ENCODE data around the gene PTX4. TPM values are rescaled to one million over a fixed set of nuclear protein-coding genes. Genes with fewer than 3 reads are reported as not detected.

The PTX4 gene
- total RNA-seq, 4 donors from 2014 or later, result not detected

DNA sequence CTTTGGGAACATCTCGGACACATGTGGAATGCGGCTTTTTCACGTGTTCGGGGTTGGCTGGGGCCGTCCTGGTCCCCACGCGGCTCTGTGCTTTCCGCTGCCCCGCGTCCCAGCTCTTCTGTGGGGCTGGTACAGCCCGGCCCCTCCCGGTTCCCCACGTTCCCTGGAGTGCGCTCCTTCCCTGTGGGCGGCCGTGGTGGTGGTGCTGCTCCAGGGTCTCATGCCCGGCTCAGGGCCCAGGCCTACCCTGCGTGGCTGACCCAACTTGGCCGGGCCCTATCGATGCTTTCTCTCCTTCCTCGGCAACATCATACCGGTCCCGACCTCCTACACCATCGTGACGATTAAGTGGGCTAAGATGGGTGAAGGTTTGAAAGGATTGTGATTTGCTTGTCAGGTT is 7.7 kb upstream of the PTX4 start:
- H3K27ac ChIP-seq, result no peak overlapping the region
- H3K9me3 ChIP-seq, result no peaks in the 10 kb centered on the region
- TF ChIP-seq CTCF (IDR thresholded peaks at IDR 0.05) (no peak), POLR2A (IDR thresholded peaks at IDR 0.05) (no peak)
- no peak for DNase-seq
- H3K36me3 ChIP-seq, result peaks cover 18 to 38% of the 10 kb centered on the region in 2 donors
- intact Hi-C loops (cut with DNase I), result no loop called here
- peaks cover 10 to 20% of the 10 kb centered on the region in 2 donors for H3K4me1 ChIP-seq
- no peaks in the 10 kb centered on the region for H3K27me3 ChIP-seq
- no peak overlapping the region for H3K4me3 ChIP-seq (replicated peaks in 1 of 3)
- 93 to 96% methylated on average over 25 of the region's 25 CpGs for WGBS, 2 donors

DNA sequence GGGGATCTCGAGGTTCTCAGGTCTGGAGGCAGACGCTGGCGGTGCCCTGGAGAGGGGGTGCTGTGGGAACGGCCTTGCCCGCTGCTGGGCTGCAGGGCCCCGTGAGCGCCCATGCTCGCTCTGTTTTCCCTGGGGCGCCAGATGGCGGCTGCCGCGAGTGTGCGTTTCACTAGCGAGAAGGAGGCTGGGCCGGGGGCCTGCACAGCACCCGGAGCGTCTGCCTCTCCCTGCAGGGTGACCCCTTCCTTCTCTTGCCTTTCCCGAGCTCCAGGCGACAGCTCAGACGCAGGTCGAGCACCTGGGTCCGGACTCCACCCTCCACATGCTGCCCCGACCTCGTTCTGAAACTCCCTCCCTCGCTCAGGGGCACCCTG is 7.1 kb upstream of the PTX4 start:
- no peak for TF ChIP-seq POLR2A (IDR thresholded peaks at IDR 0.05)
- TF ChIP-seq CTCF (IDR thresholded peaks at IDR 0.05), result no peak
- DNase-seq, result no peak
- Histone ChIP-seq H3K36me3 (peaks cover 12 to 32% of the 10 kb centered on the region in 2 donors), H3K4me1 (peaks cover 10 to 20% of the 10 kb centered on the region in 2 donors), H3K27me3 (no peaks in the 10 kb centered on the region), H3K9me3 (no peaks in the 10 kb centered on the region), H3K27ac (no peak overlapping the region), H3K4me3 (replicated peaks in 1 of 3) (no peak overlapping the region)
- intact Hi-C loops (cut with DNase I), result no loop called here
- WGBS, 2 donors, result 93 to 100% methylated on average over 10 to 18 of the region's 25 CpGs

GRCh38 chr16:1495211-1495888 is 6.6 kb upstream of the PTX4 start:
- Histone ChIP-seq H3K27ac (no peak overlapping the region), H3K4me3 (replicated peaks in 1 of 3) (no peak overlapping the region), H3K27me3 (no peaks in the 10 kb centered on the region), H3K36me3 (peaks cover 7 to 27% of the 10 kb centered on the region in 2 donors), H3K9me3 (no peaks in the 10 kb centered on the region), H3K4me1 (peaks cover 10 to 20% of the 10 kb centered on the region in 2 donors)
- intact Hi-C loops (cut with DNase I), result no loop called here
- WGBS, 2 donors, result 93 to 96% methylated on average over 35 to 36 of the region's 39 CpGs
- TF ChIP-seq CTCF (IDR thresholded peaks at IDR 0.05) (no peak), POLR2A (IDR thresholded peaks at IDR 0.05) (no peak)
- DNase-seq, result no peak

- no peaks in the 10 kb centered on the region for H3K9me3 ChIP-seq
- H3K4me3 ChIP-seq (replicated peaks in 1 of 3), result no peak overlapping the region
- DNase-seq, result no peak
- H3K27ac ChIP-seq, result no peak overlapping the region
- no peaks in the 10 kb centered on the region for H3K27me3 ChIP-seq
- WGBS, 2 donors, result 79 to 81% methylated on average over 3 to 13 of the region's 13 CpGs
- no peak for TF ChIP-seq POLR2A (IDR thresholded peaks at IDR 0.05)
- no peak for TF ChIP-seq CTCF (IDR thresholded peaks at IDR 0.05)
- peaks cover 5 to 22% of the 10 kb centered on the region in 2 donors for H3K36me3 ChIP-seq
- H3K4me1 ChIP-seq, result peaks cover 10 to 20% of the 10 kb centered on the region in 2 donors
- intact Hi-C loops (cut with DNase I), result loop anchor here (5.0 kb wide), 1 partner anchor 108 kb away; no protein-coding TSS in a partner anchor
These were observed 6.0 kb upstream of the PTX4 start for GRCh38 chr16:1494711-1495110.

DNA sequence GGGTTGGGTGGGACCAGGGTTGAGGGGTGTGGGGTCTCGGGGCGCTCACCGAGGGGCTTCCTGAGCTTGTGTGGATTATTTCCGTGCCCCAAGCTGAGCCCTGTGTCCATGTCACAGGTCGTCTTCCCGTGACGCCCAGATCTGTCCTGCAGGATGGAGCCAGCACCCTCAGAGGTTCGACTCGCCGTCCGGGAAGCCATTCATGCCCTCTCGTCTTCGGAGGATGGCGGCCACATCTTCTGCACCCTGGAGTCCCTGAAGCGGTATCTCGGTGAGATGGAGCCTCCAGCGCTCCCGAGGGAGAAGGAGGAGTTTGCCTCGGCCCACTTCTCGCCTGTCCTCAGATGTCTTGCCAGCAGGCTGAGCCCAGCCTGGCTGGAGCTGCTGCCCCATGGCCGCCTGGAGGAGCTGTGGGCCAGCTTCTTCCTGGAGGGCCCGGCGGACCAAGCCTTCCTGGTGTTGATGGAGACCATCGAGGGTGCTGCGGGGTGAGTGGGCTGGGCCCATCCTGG is 5.4 kb upstream of the PTX4 start:
- intact Hi-C loops (cut with DNase I), result loop anchor here (5.0 kb wide), 1 partner anchor 108 kb away; no protein-coding TSS in a partner anchor
- Histone ChIP-seq H3K27ac (peak overlapping the region in 1 of 3 donors; percentile 81), H3K27me3 (no peaks in the 10 kb centered on the region), H3K9me3 (no peaks in the 10 kb centered on the region), H3K4me1 (peaks cover 10 to 20% of the 10 kb centered on the region in 2 donors), H3K4me3 (replicated peaks in 1 of 3) (peak overlapping the region; percentile 48 to 74 (median 64)), H3K36me3 (peaks cover 5 to 18% of the 10 kb centered on the region in 2 donors)
- 44% methylated on average over 24 of the region's 25 CpGs; no CpG with 5 or more reads in 1 of the 2 donors for WGBS, 2 donors
- peak; percentile 27 to 28 for DNase-seq
- TF ChIP-seq POLR2A (IDR thresholded peaks at IDR 0.05), result no peak
- peak in 4 of 6 experiments; percentile 11 to 38 (median 18) for TF ChIP-seq CTCF (IDR thresholded peaks at IDR 0.05)

Data from thyroid gland (tissue), 4 donors.